ENCODE results near the gene CYP27C1. TPM values are rescaled to one million over a fixed set of nuclear protein-coding genes. Genes with fewer than 3 reads are reported as not detected.
"Not testable (repeated sequence)": the region's sequence is repeated elsewhere in the genome, so short reads cannot be mapped to it uniquely, and the experiment has no call there.

The CYP27C1 gene
- polyA plus RNA-seq, 5 donors: 8.4 to 13.0 (median 9.0) TPM

GRCh38 chr2:127170452-127171197 lies 49.5 kb downstream of the CYP27C1 start:
- DNase-seq: no peak

DNA sequence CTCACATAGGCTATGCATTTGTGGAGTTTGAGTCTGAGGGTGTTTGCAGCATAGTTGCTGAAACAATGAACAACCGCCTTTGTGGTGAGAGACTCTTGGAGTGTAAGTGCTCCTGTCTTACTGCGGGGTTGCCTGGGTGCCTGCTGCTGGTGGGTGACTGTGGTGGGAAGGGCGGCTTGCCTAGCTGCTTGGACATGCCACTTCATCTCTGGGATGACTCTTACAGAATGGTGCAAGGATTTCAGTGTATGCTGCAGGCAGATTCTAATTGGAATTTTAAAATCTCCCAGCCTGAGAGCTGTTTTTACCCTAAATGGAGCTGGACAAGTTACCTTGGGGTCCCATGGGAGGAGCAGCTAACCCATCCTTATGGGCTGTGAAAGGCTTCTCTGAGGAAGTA lies 50.1 kb downstream of the CYP27C1 start:
- no peak for DNase-seq

GRCh38 chr2:127169066-127169660 lies 50.9 kb downstream of the CYP27C1 start:
- no peak for DNase-seq

- no peak for DNase-seq
Observed at GRCh38 chr2:127166231-127166860, 53.8 kb downstream of the CYP27C1 start.

GRCh38 chr2:127165539-127165935 lies 54.6 kb downstream of the CYP27C1 start:
- no peak for DNase-seq

DNA sequence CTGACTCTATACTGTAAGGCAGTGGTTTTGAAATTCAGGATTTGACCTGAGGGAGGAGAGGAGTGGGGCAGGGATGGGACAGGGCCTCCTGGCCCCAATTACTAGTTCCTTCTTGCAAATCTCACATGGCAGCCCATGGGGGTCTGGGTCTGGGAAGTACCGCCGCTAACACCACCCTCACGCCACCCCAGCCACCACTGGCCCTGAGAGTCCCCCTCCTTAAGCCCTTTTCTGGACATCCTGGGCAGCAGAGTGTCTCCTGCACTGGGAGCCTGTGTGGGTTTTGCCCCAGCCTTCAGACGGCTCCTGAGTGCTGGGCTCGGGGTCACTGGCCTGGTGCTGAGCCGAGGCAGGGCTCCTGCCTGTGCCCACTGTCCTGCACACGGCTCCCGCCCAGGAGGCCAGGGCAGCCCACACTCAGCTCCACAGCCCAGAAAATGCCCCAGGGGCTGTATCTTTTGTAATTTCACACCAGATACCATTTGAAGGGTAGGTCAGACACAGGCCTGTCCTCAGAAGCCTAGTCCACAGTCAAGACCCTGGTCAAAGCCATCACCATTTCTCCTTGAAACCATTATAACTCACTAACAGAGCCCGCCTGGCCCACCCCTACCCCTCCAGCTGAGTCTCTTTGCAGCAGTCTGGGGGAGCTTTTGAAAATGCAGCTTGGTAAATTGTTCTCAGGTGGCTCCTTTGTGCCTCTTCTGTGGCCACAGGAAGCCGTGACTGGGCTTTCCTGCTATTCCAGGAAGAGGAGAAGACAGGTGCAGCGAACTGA lies 55.1 kb downstream of the CYP27C1 start:
- no peak for DNase-seq

- no peak for DNase-seq
Observed at GRCh38 chr2:127163921-127164320, 56.2 kb downstream of the CYP27C1 start.

- not testable (repeated sequence) for DNase-seq
Observed at GRCh38 chr2:127163090-127163406, 57.1 kb downstream of the CYP27C1 start.

- DNase-seq: no peak
Observed at GRCh38 chr2:127162261-127163089, 57.6 kb downstream of the CYP27C1 start.

- no peak for DNase-seq
Observed at GRCh38 chr2:127161176-127162136, 58.6 kb downstream of the CYP27C1 start.

GRCh38 chr2:127160676-127161075 lies 59.4 kb downstream of the CYP27C1 start:
- DNase-seq: no peak

DNA sequence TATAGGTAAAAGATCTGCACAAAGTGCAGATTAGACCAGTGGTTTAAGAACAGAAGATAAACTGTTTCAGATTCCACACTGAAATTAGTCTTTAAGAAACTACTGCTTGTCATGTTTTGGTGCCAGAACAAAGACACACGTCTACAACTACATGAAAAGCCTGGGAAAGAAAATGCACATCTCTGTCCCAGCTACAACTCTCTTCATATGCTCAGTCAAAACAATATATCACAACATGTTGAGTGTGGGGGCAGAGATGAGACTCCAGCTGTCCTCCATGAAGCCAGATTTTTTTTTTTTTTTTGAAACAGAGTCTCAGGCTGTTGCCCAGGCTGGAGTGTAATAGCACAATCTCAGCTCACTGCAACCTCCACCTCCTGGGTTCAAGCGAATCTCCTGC lies 60.6 kb downstream of the CYP27C1 start:
- no peak for DNase-seq

DNA sequence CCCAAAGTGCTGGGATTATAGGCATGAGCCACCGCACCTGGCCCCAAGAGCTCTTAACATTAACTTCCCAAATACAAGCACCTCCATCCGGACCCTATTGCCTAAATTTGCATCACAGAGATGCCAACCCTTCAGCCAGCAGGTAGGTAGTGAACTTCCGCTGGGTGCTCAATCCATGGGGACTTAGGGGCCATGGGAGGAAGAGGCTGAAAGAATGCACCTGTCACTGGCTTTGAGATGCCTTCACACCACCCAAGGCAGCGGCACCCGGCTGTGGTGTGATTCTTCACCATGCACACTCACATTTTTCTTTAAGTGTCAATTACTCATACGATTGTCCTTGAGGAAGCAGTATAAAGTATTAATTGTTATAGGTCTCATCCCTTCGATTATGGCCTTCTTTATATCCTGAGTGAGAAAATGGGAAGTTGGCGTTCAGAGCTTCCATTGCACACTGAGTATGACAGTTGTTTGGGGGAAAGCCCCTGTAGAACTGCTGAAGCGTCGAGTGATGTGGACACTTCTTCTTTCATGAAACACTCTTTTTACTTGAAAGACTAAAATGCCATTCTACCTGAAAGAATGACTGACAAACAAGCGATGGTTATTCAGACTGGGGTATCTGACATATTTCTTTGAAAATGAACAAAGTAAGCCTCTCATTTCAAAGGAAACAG lies 61.3 kb downstream of the CYP27C1 start:
- no peak for DNase-seq

DNA sequence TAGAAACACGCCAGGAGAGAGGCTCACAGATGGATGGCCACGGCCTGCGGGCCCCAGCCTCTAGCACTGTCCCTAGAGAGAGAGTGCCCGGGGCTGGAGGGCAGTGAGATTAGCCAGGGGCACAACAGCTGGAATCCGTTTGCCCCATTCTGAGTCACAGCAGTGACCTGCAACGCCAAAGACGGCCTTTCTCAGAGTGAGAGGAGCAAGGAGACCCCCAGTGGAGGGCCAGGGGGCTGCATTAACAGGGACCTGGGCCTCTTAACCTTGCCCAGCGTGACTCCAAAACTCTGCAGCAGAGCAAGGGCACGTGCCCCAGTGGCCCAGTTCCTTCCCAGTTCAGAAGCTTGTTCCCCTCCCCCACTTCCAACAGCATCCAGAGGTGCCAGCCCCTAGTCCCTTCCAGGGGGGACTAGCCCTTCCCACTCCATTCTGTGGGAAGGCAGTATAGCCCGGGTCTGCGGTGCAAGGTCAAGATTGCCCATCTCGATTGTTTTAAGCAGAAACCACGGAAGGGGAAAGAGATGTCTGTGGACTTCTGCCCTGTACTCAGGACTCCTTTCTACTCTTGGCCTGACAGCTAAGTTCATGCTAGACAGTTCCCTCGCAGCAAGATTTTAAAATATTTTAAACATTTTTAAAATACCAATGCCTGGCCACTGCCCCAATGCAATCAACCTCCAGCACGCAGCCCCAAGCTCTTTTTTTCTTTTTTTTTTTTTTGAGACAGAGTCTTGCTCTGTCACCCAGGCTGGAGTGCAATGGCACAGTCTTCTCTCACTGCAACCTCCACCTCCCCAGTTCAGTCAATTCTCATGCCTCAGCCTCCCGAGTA lies 62.2 kb downstream of the CYP27C1 start:
- DNase-seq: no peak

DNA sequence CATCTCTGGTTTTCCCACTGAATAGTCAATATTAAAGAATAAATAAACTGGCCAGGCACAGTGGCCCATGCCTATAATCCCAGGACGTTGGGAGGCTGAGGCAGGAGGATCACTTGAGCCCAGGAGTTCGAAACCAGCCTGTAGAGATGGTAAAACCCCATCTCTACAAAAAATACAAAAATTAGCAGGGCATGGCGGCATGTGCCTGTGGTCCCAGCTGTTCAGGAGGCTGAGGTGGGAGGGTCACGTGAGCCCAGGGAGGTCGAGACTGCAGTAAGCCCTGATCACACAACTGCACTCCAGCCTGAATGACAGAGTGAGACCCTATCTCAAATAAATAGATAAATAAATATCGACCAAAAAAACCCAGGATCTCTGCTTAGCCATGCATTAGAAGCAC lies 63.0 kb downstream of the CYP27C1 start:
- DNase-seq: no peak

DNA sequence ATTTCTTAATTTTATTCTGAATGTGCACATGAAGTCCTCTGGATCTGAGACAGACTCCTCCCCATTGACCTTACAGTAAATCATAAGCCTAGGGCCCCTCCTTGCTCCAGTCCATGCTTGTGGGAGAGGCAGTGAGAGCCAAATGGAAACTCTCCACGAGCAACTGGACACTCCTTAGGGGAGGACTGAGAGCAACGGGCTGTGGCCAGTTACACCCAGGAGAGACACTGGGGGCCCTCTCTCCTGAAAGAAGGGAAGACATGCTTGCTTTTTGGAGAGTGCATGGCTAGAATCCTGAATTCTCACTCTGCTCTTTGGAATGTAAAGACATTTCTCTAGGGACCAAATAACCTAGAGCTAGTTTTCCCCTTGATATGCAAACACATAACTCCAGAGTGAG lies 64.2 kb downstream of the CYP27C1 start:
- peak in 1 of 2 donors; percentile 53 for DNase-seq

DNA sequence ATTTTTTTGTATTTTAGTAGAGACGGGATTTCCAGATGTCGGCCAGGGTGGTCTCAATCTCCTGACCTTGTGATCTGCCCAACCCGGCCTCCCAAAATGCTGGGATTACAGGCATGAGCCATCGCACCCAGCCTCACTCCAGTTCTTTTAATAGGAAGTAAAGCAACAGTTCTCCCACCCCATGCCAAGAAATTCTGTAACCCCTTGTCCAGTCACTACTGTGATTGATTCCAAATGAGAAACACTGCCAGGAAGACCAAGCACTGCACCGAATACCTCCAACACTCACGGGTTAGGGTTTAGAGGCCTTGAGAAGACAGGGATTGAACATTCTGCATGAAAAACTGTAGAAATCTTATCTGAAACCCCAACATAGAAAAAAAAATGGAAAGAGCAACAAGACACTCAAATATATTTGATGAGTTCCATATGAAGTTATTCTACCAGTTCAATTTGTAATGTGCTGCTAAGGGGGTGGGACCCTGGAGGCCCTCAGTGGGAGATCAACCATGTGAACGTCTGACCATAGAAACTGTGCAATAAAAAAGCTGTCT lies 65.0 kb downstream of the CYP27C1 start:
- peak; percentile 43 to 56 for DNase-seq

DNA sequence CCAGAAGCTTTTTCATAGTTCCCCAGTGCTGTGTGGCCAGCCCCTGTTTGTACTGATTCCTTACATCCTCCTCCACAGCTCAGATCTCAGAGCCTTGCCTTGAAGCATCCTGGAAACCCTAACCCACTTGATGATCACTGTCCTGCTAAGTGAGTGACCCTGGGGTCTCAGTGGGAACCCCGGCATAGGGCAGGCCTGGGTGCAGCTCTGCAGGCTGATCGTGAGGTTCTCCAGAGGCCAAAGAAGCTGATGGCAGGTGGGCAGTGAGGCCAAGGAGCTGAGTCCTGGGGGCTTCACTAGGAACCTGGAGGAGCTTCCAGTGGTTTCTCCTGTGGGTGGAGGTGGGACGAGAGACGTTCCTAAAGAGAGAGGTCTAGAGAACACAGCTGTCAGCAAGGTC lies 65.7 kb downstream of the CYP27C1 start:
- no peak for DNase-seq
